ENCODE results near the gene PCDHGA7. TPM values are rescaled to one million over a fixed set of nuclear protein-coding genes. Genes with fewer than 3 reads are reported as not detected.
"Not testable (repeated sequence)": the region's sequence is repeated elsewhere in the genome, so short reads cannot be mapped to it uniquely, and the experiment has no call there.

The PCDHGA7 gene
- total and polyA plus RNA-seq, 2 donors (not counting 1 experiment from before 2014, with no cell fraction given) = 0.49 to 1.8 TPM

DNA sequence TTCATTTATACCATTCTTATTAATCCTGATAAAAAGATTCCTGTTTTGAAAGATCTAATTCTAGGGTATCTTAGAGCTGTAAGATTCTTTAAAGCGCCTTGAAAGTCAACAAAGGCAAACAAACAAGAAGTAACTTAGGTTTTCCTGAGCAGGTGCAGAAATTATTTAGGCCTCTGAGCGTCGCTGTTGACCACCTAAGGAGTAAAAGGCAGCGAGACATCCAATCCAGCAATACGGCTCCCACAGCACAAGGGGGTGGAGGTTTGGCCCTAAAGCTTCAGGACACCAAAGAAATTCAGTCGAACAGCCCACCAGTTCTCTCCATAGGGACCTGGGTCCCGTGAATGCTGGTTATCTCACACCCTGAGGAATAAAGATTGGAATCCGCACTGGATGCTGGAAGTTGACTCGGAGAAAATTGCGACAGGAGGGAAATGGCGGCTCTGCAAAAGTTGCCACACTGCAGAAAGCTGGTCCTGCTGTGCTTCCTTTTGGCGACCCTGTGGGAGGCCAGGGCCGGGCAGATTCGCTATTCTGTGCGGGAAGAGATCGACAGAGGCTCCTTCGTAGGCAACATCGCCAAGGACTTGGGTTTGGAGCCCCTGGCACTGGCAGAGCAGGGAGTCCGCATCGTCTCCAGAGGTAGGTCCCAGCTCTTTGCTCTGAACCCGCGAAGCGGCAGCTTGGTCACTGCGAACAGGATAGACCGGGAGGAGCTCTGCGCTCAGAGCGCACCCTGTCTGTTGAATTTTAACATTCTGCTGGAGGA, 43.8 kb upstream of the PCDHGA7 start, which contains the start of gene PCDHGA2:
TSS of gene PCDHGA2 (plus strand) at position 223 of the 769 bp plus-strand sequence.
- peaks cover 0 to 4% of the 10 kb centered on the region in 2 donors for H3K4me1 ChIP-seq (ENCODE audit: control insufficient read depth in 2 of 2, insufficient read depth in 2 of 2, low read length in 2 of 2)
- Mint-ChIP-seq H3K4me3 (peak within 1 kb of the TSS; percentile 13), H3K9me3 (ENCODE audit: insufficient read depth) (peaks cover 15% of the 10 kb centered on the region), H3K4me1 (peaks cover 2% of the 10 kb centered on the region), H3K27me3 (peaks cover 74% of the 10 kb centered on the region), H3K27ac (no peak within 1 kb of the TSS)
- no peak within 1 kb of the TSS for H2AFZ ChIP-seq (ENCODE audit: insufficient read depth, low read depth, low read length, poor library complexity, severe bottlenecking)
- TF ChIP-seq, protein P1, sequence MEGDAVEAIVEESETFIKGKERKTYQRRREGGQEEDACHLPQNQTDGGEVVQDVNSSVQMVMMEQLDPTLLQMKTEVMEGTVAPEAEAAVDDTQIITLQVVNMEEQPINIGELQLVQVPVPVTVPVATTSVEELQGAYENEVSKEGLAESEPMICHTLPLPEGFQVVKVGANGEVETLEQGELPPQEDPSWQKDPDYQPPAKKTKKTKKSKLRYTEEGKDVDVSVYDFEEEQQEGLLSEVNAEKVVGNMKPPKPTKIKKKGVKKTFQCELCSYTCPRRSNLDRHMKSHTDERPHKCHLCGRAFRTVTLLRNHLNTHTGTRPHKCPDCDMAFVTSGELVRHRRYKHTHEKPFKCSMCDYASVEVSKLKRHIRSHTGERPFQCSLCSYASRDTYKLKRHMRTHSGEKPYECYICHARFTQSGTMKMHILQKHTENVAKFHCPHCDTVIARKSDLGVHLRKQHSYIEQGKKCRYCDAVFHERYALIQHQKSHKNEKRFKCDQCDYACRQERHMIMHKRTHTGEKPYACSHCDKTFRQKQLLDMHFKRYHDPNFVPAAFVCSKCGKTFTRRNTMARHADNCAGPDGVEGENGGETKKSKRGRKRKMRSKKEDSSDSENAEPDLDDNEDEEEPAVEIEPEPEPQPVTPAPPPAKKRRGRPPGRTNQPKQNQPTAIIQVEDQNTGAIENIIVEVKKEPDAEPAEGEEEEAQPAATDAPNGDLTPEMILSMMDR (IDR thresholded peaks at IDR 0.05) = no peak
- TF ChIP-seq EZH2 (IDR thresholded peaks at IDR 0.05; ENCODE audit: borderline replicate concordance, insufficient read depth, low read depth, low read length, poor library complexity, severe bottlenecking) = no peak
- H3K79me2 ChIP-seq (ENCODE audit: control insufficient read depth, insufficient read depth, low read length) = no peaks in the 10 kb centered on the region
- WGBS (ENCODE audit: insufficient coverage) = 21% methylated on average over 24 of the region's 27 CpGs
- CTCF ChIA-PET = interaction anchor here (1.0 kb wide), 1 partner anchor 13 kb away, joined by 3 read pairs; no protein-coding TSS in a partner anchor
- H4K20me1 ChIP-seq (ENCODE audit: control insufficient read depth, insufficient read depth, low read length, poor library complexity, severe bottlenecking) = no peaks in the 10 kb centered on the region
- no peak within 1 kb of the TSS for H3K9ac ChIP-seq (ENCODE audit: low read length)
- H3K4me2 ChIP-seq (replicated peaks; ENCODE audit: low read depth, low read length, poor library complexity, severe bottlenecking) = no peak within 1 kb of the TSS
- POLR2A ChIA-PET = no interaction called here
- intact Hi-C loops (cut with micrococcal nuclease) = no loop called here
- ATAC-seq (ENCODE audit: low read depth) (no peak), DNase-seq (no peak)
- H3K27me3 ChIP-seq (replicated peaks in 1 of 4; ENCODE audit: control extremely low read depth in 1 of 4, control insufficient read depth in 3 of 4, insufficient read depth in 4 of 4, low read length in 3 of 4) = peaks cover 0 to 55% (median 47%) of the 10 kb centered on the region in 4 experiments
- no peak within 1 kb of the TSS for H3K4me3 ChIP-seq (ENCODE audit: control extremely low read depth in 1 of 5, extremely low read depth in 1 of 5, insufficient read depth in 1 of 5, low read depth in 2 of 5, low read length in 4 of 5)
- no peak within 1 kb of the TSS for H3K27ac ChIP-seq (ENCODE audit: low read length in 2 of 2)
- no peaks in the 10 kb centered on the region for H3K36me3 ChIP-seq (replicated peaks in 1 of 2; ENCODE audit: control extremely low read depth in 1 of 2, control insufficient read depth in 1 of 2, extremely low read depth in 1 of 2, insufficient read depth in 2 of 2, low read length in 1 of 2)
- H3K9me3 ChIP-seq (ENCODE audit: control extremely low read depth in 1 of 3, control insufficient read depth in 2 of 3, insufficient read depth in 1 of 3, low read length in 2 of 3) = peaks cover 5 to 43% (median 35%) of the 10 kb centered on the region in 3 donors

DNA sequence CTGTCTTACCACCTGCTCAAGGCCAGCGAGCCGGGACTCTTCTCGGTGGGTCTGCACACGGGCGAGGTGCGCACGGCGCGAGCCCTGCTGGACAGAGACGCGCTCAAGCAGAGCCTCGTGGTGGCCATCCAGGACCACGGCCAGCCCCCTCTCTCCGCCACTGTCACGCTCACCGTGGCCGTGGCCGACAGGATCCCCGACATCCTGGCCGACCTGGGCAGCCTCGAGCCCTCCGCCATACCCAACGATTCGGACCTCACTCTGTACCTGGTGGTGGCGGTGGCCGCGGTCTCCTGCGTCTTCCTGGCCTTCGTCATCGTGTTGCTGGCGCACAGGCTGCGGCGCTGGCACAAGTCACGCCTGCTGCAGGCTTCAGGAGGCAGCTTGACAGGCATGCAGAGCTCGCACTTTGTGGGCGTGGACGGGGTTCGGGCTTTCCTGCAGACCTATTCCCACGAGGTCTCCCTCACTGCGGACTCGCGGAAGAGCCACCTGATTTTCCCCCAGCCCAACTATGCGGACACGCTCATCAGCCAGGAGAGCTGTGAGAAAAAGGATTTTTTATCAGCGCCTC, 41.7 kb upstream of the PCDHGA7 start:
- H3K36me3 ChIP-seq (replicated peaks in 1 of 2; ENCODE audit: control extremely low read depth in 1 of 2, control insufficient read depth in 1 of 2, extremely low read depth in 1 of 2, insufficient read depth in 2 of 2, low read length in 1 of 2); intact Hi-C loops (cut with micrococcal nuclease); H3K4me3 ChIP-seq (ENCODE audit: control extremely low read depth in 1 of 5, extremely low read depth in 1 of 5, insufficient read depth in 1 of 5, low read depth in 2 of 5, low read length in 4 of 5); H3K4me2 ChIP-seq (replicated peaks; ENCODE audit: low read depth, low read length, poor library complexity, severe bottlenecking); H3K4me1 ChIP-seq (ENCODE audit: control insufficient read depth in 2 of 2, insufficient read depth in 2 of 2, low read length in 2 of 2); H3K27ac ChIP-seq (ENCODE audit: low read length in 2 of 2); H2AFZ ChIP-seq (ENCODE audit: insufficient read depth, low read depth, low read length, poor library complexity, severe bottlenecking); H4K20me1 ChIP-seq (ENCODE audit: control insufficient read depth, insufficient read depth, low read length, poor library complexity, severe bottlenecking); H3K79me2 ChIP-seq (ENCODE audit: control insufficient read depth, insufficient read depth, low read length); POLR2A ChIA-PET; DNase-seq; ATAC-seq (ENCODE audit: low read depth); CTCF ChIA-PET; H3K4me1 Mint-ChIP-seq; H3K27ac Mint-ChIP-seq; H3K9ac ChIP-seq (ENCODE audit: low read length); H3K4me3 Mint-ChIP-seq: not testable (repeated sequence)
- peaks cover 1 to 50% (median 48%) of the 10 kb centered on the region in 3 donors for H3K9me3 ChIP-seq (ENCODE audit: control extremely low read depth in 1 of 3, control insufficient read depth in 2 of 3, insufficient read depth in 1 of 3, low read length in 2 of 3)
- peaks cover 65% of the 10 kb centered on the region for H3K27me3 Mint-ChIP-seq
- H3K9me3 Mint-ChIP-seq (ENCODE audit: insufficient read depth) = peaks cover 12% of the 10 kb centered on the region
- H3K27me3 ChIP-seq (replicated peaks in 1 of 4; ENCODE audit: control extremely low read depth in 1 of 4, control insufficient read depth in 3 of 4, insufficient read depth in 4 of 4, low read length in 3 of 4) = peaks cover 0 to 54% (median 45%) of the 10 kb centered on the region in 4 experiments
- WGBS (ENCODE audit: insufficient coverage) = 71% methylated on average over 23 of the region's 45 CpGs

Data from B cell (primary cell).